Nephron progenitor cell (in vitro differentiated cells): ENCODE measurements around the gene SPACA5B.
"Not testable (repeated sequence)": the region's sequence is repeated elsewhere in the genome, so short reads cannot be mapped to it uniquely, and the experiment has no call there.

Experiments used
- DNase-seq: peaks from one replicate; pipeline ENCODE4 v3.0.0; 2021
- H3K27ac Mint-ChIP-seq: 2 replicates; pipeline ENCODE4 v1.8.0; 2021; ENCODE audit warnings: mild to moderate bottlenecking, moderate library complexity, mixed read lengths
- H3K27me3 Mint-ChIP-seq: 2 replicates; pipeline ENCODE4 v1.8.0; 2021; ENCODE audit warnings: mild to moderate bottlenecking, low read depth, mixed read lengths; ENCODE audit not compliant: poor library complexity
- H3K36me3 Mint-ChIP-seq: 2 replicates; pipeline ENCODE4 v1.8.0; 2021; ENCODE audit warnings: low read depth, mixed read lengths
- H3K4me1 Mint-ChIP-seq: 2 replicates; pipeline ENCODE4 v1.8.0; 2021; ENCODE audit warnings: mixed read lengths
- H3K4me3 Mint-ChIP-seq: 2 replicates; pipeline ENCODE4 v1.8.0; 2021; ENCODE audit warnings: mild to moderate bottlenecking, moderate library complexity, mixed read lengths
- H3K9me3 Mint-ChIP-seq: 2 replicates; pipeline ENCODE4 v1.8.0; 2021; ENCODE audit warnings: mild to moderate bottlenecking, moderate library complexity, mixed read lengths
- CTCF ChIP-seq: fragments of 200-600 bp; sonication (generic); IDR thresholded peaks from 2 replicates; pipeline ENCODE4 v1.5.0; 2021; ENCODE audit warnings: antibody characterized with exemption

SPACA5B gene

GRCh38 chrX:48102874-48103374 is 27.5 kb upstream of the SPACA5B start:
- H3K4me3 Mint-ChIP-seq: no peak overlapping the region
- no peak for DNase-seq
- no peak overlapping the region for H3K27ac Mint-ChIP-seq
- peaks cover 58% of the 10 kb centered on the region for H3K9me3 Mint-ChIP-seq
- no peak for TF ChIP-seq CTCF
- peaks cover 4% of the 10 kb centered on the region for H3K4me1 Mint-ChIP-seq
- H3K27me3 Mint-ChIP-seq: peaks cover 4% of the 10 kb centered on the region
- H3K36me3 Mint-ChIP-seq: no peaks in the 10 kb centered on the region

- no peak for TF ChIP-seq CTCF
- Mint-ChIP-seq H3K4me1 (peaks cover 4% of the 10 kb centered on the region), H3K4me3 (no peak overlapping the region), H3K9me3 (peaks cover 58% of the 10 kb centered on the region), H3K36me3 (no peaks in the 10 kb centered on the region), H3K27me3 (no peaks in the 10 kb centered on the region), H3K27ac (no peak overlapping the region)
- DNase-seq: no peak
Observed at GRCh38 chrX:48107717-48108116, 22.7 kb upstream of the SPACA5B start.

- not testable (repeated sequence) for H3K36me3 Mint-ChIP-seq, H3K4me3 Mint-ChIP-seq, H3K27ac Mint-ChIP-seq, H3K4me1 Mint-ChIP-seq, DNase-seq, H3K27me3 Mint-ChIP-seq
- H3K9me3 Mint-ChIP-seq: peaks cover 58% of the 10 kb centered on the region
Observed at GRCh38 chrX:48125286-48125685, 5.1 kb upstream of the SPACA5B start.

GRCh38 chrX:48132308-48132844 is 1.9 kb downstream of the SPACA5B start:
- H3K4me3 Mint-ChIP-seq, H3K27me3 Mint-ChIP-seq, H3K36me3 Mint-ChIP-seq, DNase-seq, H3K9me3 Mint-ChIP-seq, H3K27ac Mint-ChIP-seq, H3K4me1 Mint-ChIP-seq: not testable (repeated sequence)

GRCh38 chrX:48139076-48139475 is 8.7 kb downstream of the SPACA5B start:
- not testable (repeated sequence) for H3K36me3 Mint-ChIP-seq, H3K4me1 Mint-ChIP-seq, H3K27ac Mint-ChIP-seq, H3K27me3 Mint-ChIP-seq, DNase-seq, H3K4me3 Mint-ChIP-seq
- peaks cover 18% of the 10 kb centered on the region for H3K9me3 Mint-ChIP-seq

GRCh38 chrX:48141810-48142508 is 11.5 kb downstream of the SPACA5B start:
- DNase-seq, H3K27ac Mint-ChIP-seq, H3K36me3 Mint-ChIP-seq, H3K27me3 Mint-ChIP-seq, H3K4me1 Mint-ChIP-seq, H3K4me3 Mint-ChIP-seq: not testable (repeated sequence)
- H3K9me3 Mint-ChIP-seq: peaks cover 35% of the 10 kb centered on the region

- not testable (repeated sequence) for H3K4me3 Mint-ChIP-seq, H3K4me1 Mint-ChIP-seq, H3K27me3 Mint-ChIP-seq, DNase-seq, H3K36me3 Mint-ChIP-seq, H3K27ac Mint-ChIP-seq
- peaks cover 41% of the 10 kb centered on the region for H3K9me3 Mint-ChIP-seq
Observed at GRCh38 chrX:48142697-48143096, 12.3 kb downstream of the SPACA5B start.

GRCh38 chrX:48153769-48154168 is 23.3 kb downstream of the SPACA5B start:
- no peak for TF ChIP-seq CTCF
- Mint-ChIP-seq H3K27ac (no peak overlapping the region), H3K36me3 (no peaks in the 10 kb centered on the region), H3K4me3 (no peak overlapping the region), H3K4me1 (no peaks in the 10 kb centered on the region), H3K27me3 (peaks cover 14% of the 10 kb centered on the region), H3K9me3 (peaks cover 62% of the 10 kb centered on the region)
- no peak for DNase-seq
